CD4-positive, alpha-beta memory T cell (primary cell): Measurements from ENCODE around the gene RIMS4. TPM values are rescaled to one million over a fixed set of nuclear protein-coding genes. Genes with fewer than 3 reads are reported as not detected.
A peak's percentile ranks its signal among the peaks of the same experiment; 100 is the strongest.

Source experiments
- CTCF ChIA-PET: fragments of 350-600 bp; sonication (Branson Sonifier 250); formaldehyde crosslinking; loops from one replicate; lab custom pipeline; 2021; ENCODE audit warnings: inconsistent platforms; ENCODE audit not compliant: partially characterized antibody; lab: Charles Lee
- POLR2A ChIA-PET: fragments of 350-600 bp; sonication (Branson Sonifier 250); formaldehyde crosslinking; loops from one replicate; lab custom pipeline; 2021; ENCODE audit not compliant: partially characterized antibody; lab: Charles Lee
- DNase-seq, 5 donors: peaks; one replicate each; pipeline versions ENCODE4 v3.0.0 to v3.0.0-alpha.2; 2020 to 2022; ENCODE audit warnings: mixed read lengths in 1 of 5
- H3K27ac ChIP-seq: one replicate; pipeline ENCODE4 v1.7.0; 2013; ENCODE audit warnings: low read depth, low read length
- H3K27me3 ChIP-seq: 2 replicates; pipeline ENCODE4 v1.7.0; 2013; ENCODE audit warnings: mild to moderate bottlenecking, low read length, moderate library complexity; ENCODE audit not compliant: insufficient read depth
- H3K36me3 ChIP-seq: 2 replicates; pipeline ENCODE4 v1.7.0; 2013; ENCODE audit warnings: mild to moderate bottlenecking, low read length, moderate library complexity; ENCODE audit not compliant: insufficient read depth
- H3K4me1 ChIP-seq: 2 replicates; pipeline ENCODE4 v1.7.0; 2013; ENCODE audit warnings: mild to moderate bottlenecking, low read length, moderate library complexity; ENCODE audit not compliant: insufficient read depth
- H3K4me3 ChIP-seq, 2 donors: one replicate each; pipeline ENCODE4 v1.7.0; 2013; ENCODE audit warnings: low read length in 2 of 2, mild to moderate bottlenecking in 1 of 2
- H3K9me3 ChIP-seq, 2 donors: one replicate each; pipeline ENCODE4 v1.7.0; 2013; ENCODE audit warnings: low read length in 2 of 2, control low read depth in 1 of 2; ENCODE audit not compliant: control insufficient read depth in 1 of 2
- H3K27ac Mint-ChIP-seq, 7 donors: one replicate each; pipeline ENCODE4 v1.8.0; 2020 to 2021; ENCODE audit warnings: mixed read lengths in 7 of 7, mild to moderate bottlenecking in 6 of 7, inconsistent platforms in 3 of 7, moderate library complexity in 3 of 7
- H3K27me3 Mint-ChIP-seq, 2 donors: one replicate each; pipeline ENCODE4 v1.8.0; 2020 to 2021; ENCODE audit warnings: mixed read lengths in 2 of 2
- H3K36me3 Mint-ChIP-seq, 2 donors: one replicate each; pipeline ENCODE4 v1.8.0; 2020 to 2021; ENCODE audit warnings: mixed read lengths in 2 of 2, inconsistent platforms in 1 of 2, mild to moderate bottlenecking in 1 of 2
- H3K4me1 Mint-ChIP-seq, 4 donors: one replicate each; pipeline ENCODE4 v1.8.0; 2020 to 2021; ENCODE audit warnings: mixed read lengths in 4 of 4, mild to moderate bottlenecking in 1 of 4
- H3K4me3 Mint-ChIP-seq, 8 donors: one replicate each; pipeline ENCODE4 v1.8.0; 2020 to 2021; ENCODE audit warnings: mixed read lengths in 8 of 8, mild to moderate bottlenecking in 7 of 8, moderate library complexity in 6 of 8, inconsistent platforms in 3 of 8
- H3K9me3 Mint-ChIP-seq, 8 donors: one replicate each; pipeline ENCODE4 v1.8.0; 2020 to 2021; ENCODE audit warnings: mixed read lengths in 8 of 8, mild to moderate bottlenecking in 5 of 8, inconsistent platforms in 3 of 8, moderate library complexity in 1 of 8
- intact Hi-C: fragments of 100-400 bp; cut with micrococcal nuclease; formaldehyde crosslinking; loops from one replicate; pipeline ENCODE4 v1.15.1; 2023
- polyA plus RNA-seq, 2 donors: library from polyadenylated mRNA; unstranded; fragments of 300-500 nt; fragmentation: Illumina TruSeq; gene quantifications; one replicate each; pipeline ENCODE4 v1.2.3, GENCODE V29; 2021
- total RNA-seq, 2 experiments: library from RNA; stranded (reverse); gene quantifications; one replicate each; pipeline ENCODE4 v1.2.3, GENCODE V29; 2021

RIMS4 gene
- total and polyA plus RNA-seq, 4 experiments from 2014 or later, result not detected

DNA sequence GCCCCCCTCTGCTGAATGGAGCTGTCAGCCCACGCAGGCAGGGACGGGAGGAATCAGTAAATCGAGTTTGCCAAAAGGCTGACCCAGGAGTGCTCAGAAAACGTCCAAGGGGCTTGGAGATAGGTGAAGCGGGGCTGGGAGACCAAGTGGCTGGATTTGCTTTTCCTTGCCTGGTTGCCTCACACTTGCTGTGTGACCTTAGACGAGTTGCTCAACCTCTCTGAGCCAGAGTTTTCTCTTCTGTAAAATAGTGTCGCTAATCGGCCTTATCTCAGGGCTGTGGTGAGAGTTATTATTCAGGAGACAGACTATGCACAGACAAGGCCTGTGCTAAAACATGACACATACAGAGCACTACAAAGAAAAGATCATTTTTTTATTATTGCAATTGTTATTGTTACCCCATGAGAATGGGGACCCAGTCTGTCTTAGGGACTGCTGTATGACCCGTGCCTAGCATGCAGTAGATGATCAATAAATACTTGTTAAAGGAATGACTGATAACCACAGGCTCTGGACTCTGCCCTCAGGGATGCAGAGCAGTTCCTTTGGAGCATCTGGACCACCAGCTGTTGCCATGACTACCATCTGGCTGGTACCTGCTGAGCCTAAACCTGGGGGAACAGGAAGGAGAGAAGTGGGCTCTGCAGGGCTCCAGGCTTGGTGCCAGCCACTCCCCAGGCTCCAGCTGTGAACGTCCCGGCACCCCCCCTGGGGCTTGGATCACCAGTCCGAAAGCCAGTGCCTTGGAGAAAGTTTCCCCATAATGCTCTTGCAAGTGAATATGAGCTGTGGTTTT is 63.8 kb downstream of the RIMS4 start:
- peak overlapping the region in 1 of 2 donors; percentile 32 for H3K4me3 ChIP-seq
- H3K27ac ChIP-seq, result no peak overlapping the region

DNA sequence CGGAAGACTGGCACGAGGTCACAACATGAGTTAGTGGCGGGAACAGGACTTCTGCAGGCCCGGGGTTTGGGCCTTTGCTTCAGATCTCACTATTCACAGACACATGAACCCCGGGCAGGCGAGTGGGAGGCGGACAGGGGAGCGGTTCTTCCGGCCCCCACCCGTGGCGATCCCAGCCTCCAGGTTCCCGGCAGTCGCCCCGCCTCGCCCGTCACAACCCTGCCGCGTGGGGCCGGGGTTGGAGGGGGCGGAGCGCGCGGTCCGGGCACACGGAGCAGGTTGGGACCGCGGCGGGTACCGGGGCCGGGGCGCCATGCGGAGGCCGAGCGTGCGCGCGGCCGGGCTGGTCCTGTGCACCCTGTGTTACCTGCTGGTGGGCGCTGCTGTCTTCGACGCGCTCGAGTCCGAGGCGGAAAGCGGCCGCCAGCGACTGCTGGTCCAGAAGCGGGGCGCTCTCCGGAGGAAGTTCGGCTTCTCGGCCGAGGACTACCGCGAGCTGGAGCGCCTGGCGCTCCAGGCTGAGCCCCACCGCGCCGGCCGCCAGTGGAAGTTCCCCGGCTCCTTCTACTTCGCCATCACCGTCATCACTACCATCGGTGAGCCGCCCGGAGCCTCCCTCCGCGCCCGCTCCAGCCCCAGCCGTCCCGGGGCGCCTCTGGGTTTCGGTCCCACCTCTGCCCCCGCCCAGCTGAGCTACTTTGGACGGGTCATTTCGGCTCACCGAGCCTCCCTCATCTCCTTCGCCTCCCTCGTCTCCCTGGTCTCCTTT is 64.6 kb downstream of the RIMS4 start, which contains the start of gene KCNK15:
TSS of gene KCNK15 (plus strand) at position 268 of the 769 bp plus-strand sequence. CDS start at position 314, 46 bp downstream.
- intact Hi-C loops, result loop anchor here (5.0 kb wide), 1 partner anchor 222 kb away; the partner anchor contains the start of gene STK4
- Histone ChIP-seq H3K27me3 (peaks cover 11% of the 10 kb centered on the region), H3K27ac (no peak within 1 kb of the TSS), H3K4me1 (peaks cover 5% of the 10 kb centered on the region), H3K4me3 (peak within 1 kb of the TSS in 1 of 2 donors; percentile 32), H3K36me3 (no peaks in the 10 kb centered on the region), H3K9me3 (no peaks in the 10 kb centered on the region)
- H3K36me3 Mint-ChIP-seq, result no peaks in the 10 kb centered on the region
- H3K27me3 Mint-ChIP-seq, result peaks cover 14 to 16% of the 10 kb centered on the region in 2 donors
- peaks cover 7 to 13% (median 11%) of the 10 kb centered on the region in 4 donors for H3K4me1 Mint-ChIP-seq
- POLR2A ChIA-PET, result no interaction called here
- CTCF ChIA-PET, result no interaction called here
- peak in 4 of 5 donors; percentile 7 to 29 (median 17) for DNase-seq
- peak within 1 kb of the TSS; percentile 66 to 87 (median 84) for H3K4me3 Mint-ChIP-seq
- H3K9me3 Mint-ChIP-seq, result no peaks in the 10 kb centered on the region
- peak within 1 kb of the TSS in 3 of 7 donors; percentile 29 to 64 (median 42) for H3K27ac Mint-ChIP-seq

More for the DNA sequence above, 63.8 kb downstream of the RIMS4 start:
- POLR2A ChIA-PET, result no interaction called here
- CTCF ChIA-PET, result interaction anchor here (1.3 to 3.2 kb wide), 10 partner anchors 8 to 349 kb away, joined by 3 to 16 read pairs (median 4); no protein-coding TSS in a partner anchor
- Histone ChIP-seq H3K36me3 (no peaks in the 10 kb centered on the region), H3K9me3 (no peaks in the 10 kb centered on the region), H3K4me1 (peaks cover 5% of the 10 kb centered on the region), H3K27me3 (peaks cover 11% of the 10 kb centered on the region)
- intact Hi-C loops, result loop anchor here (1.0 to 5.0 kb wide), 2 partner anchors 121 to 221 kb away; partner anchors contain the start of gene STK4
- Mint-ChIP-seq H3K4me3 (peak overlapping the region; percentile 54 to 83 (median 76)), H3K4me1 (peaks cover 7 to 13% (median 11%) of the 10 kb centered on the region in 4 donors), H3K36me3 (no peaks in the 10 kb centered on the region), H3K9me3 (no peaks in the 10 kb centered on the region), H3K27me3 (peaks cover 14 to 19% of the 10 kb centered on the region in 2 donors), H3K27ac (peak overlapping the region in 2 of 7 donors; percentile 42 to 64)
- no peak for DNase-seq

DNA sequence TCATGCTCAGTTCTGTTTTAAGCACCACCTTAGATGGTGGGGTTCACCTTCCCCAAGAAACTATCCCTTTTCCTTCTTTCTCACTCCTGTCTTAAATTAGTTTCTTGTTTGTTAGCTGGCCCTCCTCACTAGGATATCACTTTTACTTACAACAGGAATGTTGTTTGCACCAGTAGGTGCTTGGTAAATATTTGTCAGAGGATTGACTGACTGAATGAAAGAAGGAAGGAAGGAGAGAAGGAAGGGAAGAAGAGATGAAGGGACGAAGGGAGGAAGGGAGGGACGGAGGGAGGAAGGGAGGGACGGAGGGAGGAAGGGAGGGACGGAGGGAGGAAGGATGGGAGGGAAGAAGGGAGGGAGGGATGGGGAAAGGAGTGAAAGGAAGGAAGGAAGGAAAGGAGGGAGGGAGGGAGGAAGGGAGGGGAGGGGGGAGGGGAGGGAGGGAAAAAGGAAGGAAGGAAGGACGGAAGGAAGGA is 65.2 kb downstream of the RIMS4 start:
- Histone ChIP-seq H3K4me1 (peaks cover 5% of the 10 kb centered on the region), H3K9me3 (no peaks in the 10 kb centered on the region), H3K27ac (no peak overlapping the region), H3K27me3 (peaks cover 11% of the 10 kb centered on the region), H3K4me3 (no peak overlapping the region), H3K36me3 (no peaks in the 10 kb centered on the region)
- Mint-ChIP-seq H3K9me3 (no peaks in the 10 kb centered on the region), H3K4me3 (peak overlapping the region; percentile 66 to 87 (median 83)), H3K27me3 (peaks cover 14 to 16% of the 10 kb centered on the region in 2 donors), H3K27ac (peak overlapping the region in 1 of 7 donors; percentile 29), H3K4me1 (peaks cover 7 to 13% (median 11%) of the 10 kb centered on the region in 4 donors), H3K36me3 (no peaks in the 10 kb centered on the region)
- intact Hi-C loops, result loop anchor here (5.0 kb wide), 1 partner anchor 222 kb away; the partner anchor contains the start of gene STK4
- no peak for DNase-seq
- POLR2A ChIA-PET, result no interaction called here
- CTCF ChIA-PET, result no interaction called here

DNA sequence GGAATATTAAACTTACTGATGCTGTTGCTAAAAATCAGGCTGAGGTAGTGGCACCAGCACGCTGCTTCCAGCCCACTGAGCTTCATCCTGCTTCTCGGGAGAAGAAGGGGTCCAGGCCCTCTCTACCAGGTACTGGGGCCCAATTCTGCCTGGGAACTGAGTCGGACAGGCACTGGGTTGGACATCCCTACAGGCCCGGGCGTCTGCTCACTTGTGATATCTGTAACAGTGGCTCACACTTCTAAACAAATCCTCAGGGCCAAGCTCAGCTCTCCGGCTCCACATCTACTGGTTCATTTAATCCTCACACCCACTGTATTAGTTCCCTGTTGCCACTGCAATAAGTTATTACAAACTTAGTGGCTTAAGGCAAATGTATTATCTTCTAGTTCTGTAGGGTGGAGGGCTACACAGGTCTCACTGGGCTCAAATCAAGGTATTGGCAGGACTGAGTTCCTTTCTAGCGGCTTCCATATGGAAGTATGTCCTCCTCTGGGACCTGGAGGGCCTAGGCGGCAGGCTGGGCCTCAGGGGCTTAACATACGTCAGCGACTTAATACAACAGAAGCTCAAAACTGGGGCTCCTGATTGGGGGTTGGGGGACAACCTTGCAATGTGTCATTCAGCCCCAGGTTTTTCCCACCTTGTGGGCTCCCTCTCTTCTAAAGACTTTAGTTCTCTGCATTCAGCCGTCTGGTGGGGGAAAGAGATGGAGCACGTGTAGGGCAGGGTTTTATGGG is 66.3 kb downstream of the RIMS4 start:
- Histone ChIP-seq H3K36me3 (no peaks in the 10 kb centered on the region), H3K4me1 (peaks cover 5% of the 10 kb centered on the region), H3K9me3 (no peaks in the 10 kb centered on the region), H3K27ac (no peak overlapping the region), H3K27me3 (peaks cover 11% of the 10 kb centered on the region), H3K4me3 (no peak overlapping the region)
- no peaks in the 10 kb centered on the region for H3K36me3 Mint-ChIP-seq
- H3K9me3 Mint-ChIP-seq, result no peaks in the 10 kb centered on the region
- H3K4me1 Mint-ChIP-seq, result peaks cover 7 to 13% (median 11%) of the 10 kb centered on the region in 4 donors
- ChIA-PET CTCF (no interaction called here), POLR2A (no interaction called here)
- H3K27me3 Mint-ChIP-seq, result peaks cover 6 to 12% of the 10 kb centered on the region in 2 donors
- no peak for DNase-seq
- intact Hi-C loops, result no loop called here
- H3K4me3 Mint-ChIP-seq, result peak overlapping the region in 2 of 8 donors; percentile 84 to 86
- H3K27ac Mint-ChIP-seq, result peak overlapping the region in 1 of 7 donors; percentile 60

DNA sequence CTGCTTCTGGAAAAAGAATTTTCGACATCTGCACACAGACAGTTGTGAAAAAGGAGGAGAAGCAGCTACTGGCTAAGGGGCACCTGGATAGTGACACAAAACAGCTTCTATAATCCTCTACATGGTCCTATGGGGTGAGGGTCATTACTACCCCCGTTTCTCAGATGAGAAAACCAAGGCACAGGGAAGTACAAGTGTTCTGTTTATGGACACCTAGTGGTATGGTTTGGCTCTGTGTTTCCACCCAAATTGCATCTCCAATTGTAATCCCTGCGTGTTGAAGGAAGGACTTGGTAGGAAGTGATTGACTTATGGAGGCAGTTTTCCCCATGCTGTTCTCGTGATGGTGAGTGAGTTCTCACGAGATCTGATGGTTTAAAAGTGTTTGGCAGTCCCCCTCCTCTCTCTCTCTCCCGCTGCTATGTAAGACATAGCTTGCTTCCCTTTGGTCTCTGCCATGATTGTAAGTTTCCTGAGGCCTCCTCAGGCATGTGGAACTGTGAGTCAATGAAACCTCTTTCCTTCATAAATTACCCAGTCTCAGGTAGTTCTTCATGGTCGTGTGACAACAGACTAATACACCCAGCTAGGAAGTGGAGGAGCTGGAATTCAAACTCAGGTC is 67.2 kb downstream of the RIMS4 start:
- ChIA-PET POLR2A (no interaction called here), CTCF (interaction anchor here (1.0 kb wide), 1 partner anchor 124 kb away, joined by 3 read pairs; no protein-coding TSS in a partner anchor)
- no peak for DNase-seq
- Mint-ChIP-seq H3K9me3 (no peaks in the 10 kb centered on the region), H3K4me3 (peak overlapping the region in 1 of 8 donors; percentile 10), H3K27ac (no peak overlapping the region), H3K4me1 (peaks cover 12 to 20% (median 17%) of the 10 kb centered on the region in 4 donors), H3K36me3 (no peaks in the 10 kb centered on the region), H3K27me3 (peaks cover 6 to 9% of the 10 kb centered on the region in 2 donors)
- Histone ChIP-seq H3K27ac (no peak overlapping the region), H3K36me3 (no peaks in the 10 kb centered on the region), H3K9me3 (no peaks in the 10 kb centered on the region), H3K27me3 (peaks cover 11% of the 10 kb centered on the region), H3K4me1 (peaks cover 5% of the 10 kb centered on the region), H3K4me3 (no peak overlapping the region)
- intact Hi-C loops, result no loop called here

DNA sequence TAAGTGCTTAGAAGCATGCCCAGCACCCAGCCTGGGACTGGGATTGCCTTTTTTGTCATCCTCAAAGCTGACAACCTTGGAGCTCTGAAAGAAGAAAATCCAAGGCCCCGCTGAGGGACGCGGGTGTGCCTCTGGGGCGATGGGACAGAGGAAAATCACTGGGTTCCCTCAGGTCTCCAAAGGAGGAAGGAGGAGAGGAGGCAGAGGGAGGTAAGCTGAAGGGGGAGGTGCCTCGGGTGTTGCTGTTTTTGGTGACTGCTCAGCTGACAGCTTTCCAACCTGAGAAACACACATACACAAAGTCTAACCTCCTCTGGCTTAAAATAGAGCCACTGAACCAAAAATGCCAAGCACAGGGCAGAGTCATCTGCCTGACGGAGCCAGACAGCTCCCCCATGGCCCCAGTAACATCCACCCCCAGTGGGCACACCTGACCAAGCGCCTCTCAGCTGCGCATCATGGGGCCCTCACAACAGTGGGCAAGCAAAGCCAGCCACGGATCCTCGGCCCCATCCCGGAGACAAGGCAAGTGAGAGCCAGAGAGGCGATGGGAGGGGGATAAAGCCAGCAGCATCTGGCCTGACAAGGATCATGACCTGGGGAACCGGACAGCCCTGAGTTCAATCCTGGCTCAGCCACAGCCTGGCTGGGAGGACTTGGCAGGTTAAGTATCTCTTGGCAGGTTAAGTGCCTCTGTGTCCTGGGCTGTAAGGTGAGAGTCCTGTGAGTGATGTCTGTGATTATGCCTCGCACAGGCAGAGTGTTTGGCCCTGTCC is 67.9 kb downstream of the RIMS4 start:
- no peaks in the 10 kb centered on the region for H3K9me3 Mint-ChIP-seq
- intact Hi-C loops, result no loop called here
- ChIA-PET CTCF (interaction anchor here (1.0 to 1.8 kb wide), 3 partner anchors 10 to 125 kb away, joined by 3 to 4 read pairs (median 4); no protein-coding TSS in a partner anchor), POLR2A (no interaction called here)
- H3K4me3 Mint-ChIP-seq, result peak overlapping the region in 1 of 8 donors; percentile 44
- peaks cover 12 to 22% (median 16%) of the 10 kb centered on the region in 4 donors for H3K4me1 Mint-ChIP-seq
- H3K4me3 ChIP-seq, result no peak overlapping the region
- peaks cover 5% of the 10 kb centered on the region for H3K4me1 ChIP-seq
- H3K27me3 ChIP-seq, result peaks cover 11% of the 10 kb centered on the region
- no peak for DNase-seq
- H3K27me3 Mint-ChIP-seq, result peaks cover 6 to 8% of the 10 kb centered on the region in 2 donors
- H3K36me3 ChIP-seq, result no peaks in the 10 kb centered on the region
- no peak overlapping the region for H3K27ac Mint-ChIP-seq
- no peaks in the 10 kb centered on the region for H3K36me3 Mint-ChIP-seq
- H3K9me3 ChIP-seq, result no peaks in the 10 kb centered on the region
- no peak overlapping the region for H3K27ac ChIP-seq
